NCI-H1417 (cell line): ENCODE measurements around the gene RPH3AL.
"Not testable (repeated sequence)": the region's sequence is repeated elsewhere in the genome, so short reads cannot be mapped to it uniquely, and the experiment has no call there.

Experiments used
- DNase-seq, 3 experiments: peaks; one replicate each; lab custom pipeline; 2025; lab: John Stamatoyannopoulos, UW

Gene RPH3AL

DNA sequence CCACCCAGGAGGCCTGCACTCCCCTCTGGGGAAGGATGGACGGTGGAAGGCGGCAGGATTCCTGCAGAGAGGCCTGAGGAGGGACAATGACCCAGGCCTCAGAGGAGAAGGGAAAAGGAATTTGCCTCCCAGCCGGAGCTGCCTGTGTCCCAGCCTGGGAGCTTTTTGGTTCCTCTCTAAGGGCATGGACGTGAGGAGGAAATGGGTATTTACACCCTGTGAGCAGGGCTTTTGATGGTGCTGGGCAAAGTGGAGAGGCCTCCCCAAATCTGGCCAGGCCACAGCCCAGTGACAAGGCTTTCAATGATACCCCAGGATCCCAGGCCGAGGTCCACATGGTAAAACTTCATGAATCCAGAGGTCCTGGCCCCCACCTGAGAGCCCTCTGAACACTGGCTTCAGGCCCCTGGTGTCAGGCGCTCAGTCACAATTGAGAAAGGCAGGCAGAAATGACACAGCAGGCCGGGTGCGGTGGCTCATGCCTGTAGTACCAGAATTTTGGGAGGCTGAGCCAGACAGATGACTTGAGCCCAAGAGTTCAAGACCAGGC is 115.1 kb downstream of the RPH3AL start:
- DNase-seq: no peak

DNA sequence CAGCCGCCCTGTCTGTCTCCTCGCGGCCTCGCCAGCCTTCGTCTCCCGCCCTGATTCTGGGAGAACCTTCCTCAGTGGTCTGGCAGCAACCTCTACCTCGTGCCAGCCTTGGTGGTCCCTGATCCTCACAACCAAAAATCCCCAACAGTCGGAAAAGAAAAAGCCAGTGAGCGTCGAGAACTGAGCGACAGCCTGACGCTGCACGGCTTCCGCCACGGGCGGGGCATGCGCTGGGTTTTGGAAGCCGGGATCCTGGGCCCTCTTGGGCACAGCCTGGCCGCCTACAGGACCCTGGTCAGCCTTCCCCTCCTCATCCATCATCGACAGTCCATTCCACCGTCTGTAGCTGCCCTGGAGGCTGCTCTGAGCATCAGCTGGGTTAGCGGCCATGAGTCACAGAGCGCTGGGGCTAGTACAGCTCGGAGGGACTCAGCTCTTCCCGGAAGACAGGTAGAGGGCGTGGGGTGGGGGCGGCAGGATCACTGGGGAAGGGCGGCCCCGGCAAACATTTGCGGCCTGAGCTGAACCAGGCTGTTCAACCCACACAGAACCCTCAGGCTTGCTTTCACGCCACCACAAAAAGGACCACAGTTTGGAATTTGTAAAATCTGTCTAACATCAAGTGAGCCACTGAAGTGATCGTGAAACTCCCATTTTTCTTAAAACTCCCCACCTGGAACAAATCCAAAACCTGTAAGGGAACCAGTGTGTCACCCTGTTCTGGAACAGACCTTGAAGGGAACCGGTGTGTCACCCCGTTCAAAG is 115.8 kb downstream of the RPH3AL start:
- DNase-seq: no peak

DNA sequence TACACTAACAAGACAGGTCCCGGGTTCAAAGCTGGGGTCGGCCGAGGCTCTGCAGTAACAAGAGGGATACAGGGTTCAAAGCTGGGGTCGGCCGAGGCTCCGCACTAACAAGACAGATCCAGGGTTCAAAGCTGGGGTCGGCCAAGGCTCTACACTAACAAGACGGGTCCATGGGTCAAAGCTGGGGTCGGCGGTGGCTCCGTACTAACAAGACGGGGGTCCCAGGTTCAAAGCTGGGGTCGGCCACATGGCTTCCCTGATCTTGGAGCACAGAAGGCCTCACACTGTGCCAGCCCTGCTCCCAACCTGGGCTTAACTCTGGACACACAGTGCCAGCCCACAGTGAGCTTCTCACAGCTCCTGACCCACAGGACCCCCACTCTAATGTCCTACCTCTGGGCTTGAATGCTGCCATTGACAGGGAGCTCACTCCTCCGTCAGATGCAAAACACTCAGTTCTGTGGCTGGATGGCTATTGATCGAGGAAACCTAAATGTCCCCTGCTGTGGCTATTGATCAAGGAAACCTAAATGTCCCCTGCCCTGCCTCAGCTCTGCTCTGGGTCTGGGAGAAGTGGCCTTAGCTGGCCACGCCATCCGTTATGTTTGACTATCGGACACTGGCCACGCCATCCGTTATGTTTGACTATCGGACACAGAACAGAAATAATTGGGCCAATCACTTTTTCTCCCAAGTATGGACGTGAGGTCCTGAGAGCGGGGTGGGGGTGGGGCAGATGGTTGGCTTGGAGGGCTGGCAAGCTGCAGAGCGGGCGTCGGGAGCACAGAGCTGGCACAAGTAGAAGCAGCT is 116.6 kb downstream of the RPH3AL start:
- no peak for DNase-seq

DNA sequence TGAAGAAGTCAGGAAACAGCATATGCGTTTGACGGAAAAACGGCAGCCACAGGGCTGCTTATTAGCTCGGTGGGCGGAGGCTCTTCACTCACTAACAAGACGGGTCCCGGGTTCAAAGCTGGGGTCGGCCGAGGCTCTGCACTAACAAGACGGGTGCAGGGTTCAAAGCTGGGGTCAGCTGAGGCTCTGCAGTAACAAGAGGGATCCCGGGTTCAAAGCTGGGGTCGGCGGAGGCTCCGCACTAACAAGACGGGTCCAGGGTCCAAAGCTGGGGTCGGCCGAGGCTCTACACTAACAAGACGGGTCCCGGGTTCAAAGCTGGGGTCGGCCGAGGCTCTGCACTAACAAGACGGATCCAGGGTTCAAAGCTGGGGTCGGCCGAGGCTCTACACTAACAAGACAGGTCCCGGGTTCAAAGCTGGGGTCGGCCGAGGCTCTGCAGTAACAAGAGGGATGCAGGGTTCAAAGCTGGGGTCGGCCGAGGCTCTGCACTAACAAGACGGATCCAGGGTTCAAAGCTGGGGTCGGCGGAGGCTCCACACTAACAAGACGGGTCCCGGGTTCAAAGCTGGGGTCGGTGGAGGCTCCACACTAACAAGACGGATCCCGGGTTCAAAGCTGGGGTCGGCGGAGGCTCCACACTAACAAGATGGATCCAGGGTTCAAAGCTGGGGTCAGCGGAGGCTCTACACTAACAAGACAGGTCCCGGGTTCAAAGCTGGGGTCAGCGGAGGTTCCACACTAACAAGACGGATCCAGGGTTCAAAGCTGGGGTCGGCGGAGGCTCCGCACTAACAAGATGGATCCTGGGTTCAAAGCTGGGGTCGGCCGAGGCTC is 117.4 kb downstream of the RPH3AL start:
- DNase-seq: not testable (repeated sequence)

DNA sequence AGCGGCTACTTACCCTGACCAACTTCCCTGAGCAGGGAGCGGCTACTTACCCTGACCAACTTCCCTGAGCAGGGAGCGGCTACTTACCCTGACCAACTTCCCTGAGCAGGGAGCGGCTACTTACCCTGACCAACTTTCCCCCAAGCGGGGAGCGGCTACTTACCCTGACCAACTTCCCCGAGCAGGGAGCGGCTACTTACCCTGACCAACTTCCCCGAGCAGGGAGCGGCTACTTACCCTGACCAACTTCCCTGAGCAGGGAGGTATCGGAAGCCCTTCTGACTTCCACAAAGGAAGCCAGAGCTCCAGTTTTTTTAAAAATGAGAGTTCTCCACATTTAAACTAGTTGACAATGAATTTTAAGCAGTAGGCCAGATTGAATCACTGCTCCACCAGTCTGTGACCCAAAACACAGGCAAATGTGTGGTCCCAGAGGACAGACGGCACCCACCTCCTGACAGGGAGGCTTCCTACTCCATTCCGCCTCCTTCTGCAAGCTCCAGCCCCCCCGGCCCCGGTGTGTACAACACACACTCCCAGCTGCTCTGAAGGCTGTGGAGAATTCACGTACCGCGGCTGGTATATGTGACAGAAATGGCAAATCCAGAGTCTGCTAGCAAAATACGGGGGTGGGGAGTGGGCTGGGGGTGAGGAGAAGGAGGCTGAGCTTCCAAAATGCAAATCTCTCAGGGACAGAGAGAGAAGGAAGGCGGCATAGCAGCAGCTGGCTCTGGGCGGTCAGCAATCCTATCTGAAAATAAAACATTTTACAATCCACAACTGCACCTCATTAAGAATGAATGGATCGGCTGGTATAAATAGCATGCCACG is 118.2 kb downstream of the RPH3AL start:
- DNase-seq: not testable (repeated sequence)

DNA sequence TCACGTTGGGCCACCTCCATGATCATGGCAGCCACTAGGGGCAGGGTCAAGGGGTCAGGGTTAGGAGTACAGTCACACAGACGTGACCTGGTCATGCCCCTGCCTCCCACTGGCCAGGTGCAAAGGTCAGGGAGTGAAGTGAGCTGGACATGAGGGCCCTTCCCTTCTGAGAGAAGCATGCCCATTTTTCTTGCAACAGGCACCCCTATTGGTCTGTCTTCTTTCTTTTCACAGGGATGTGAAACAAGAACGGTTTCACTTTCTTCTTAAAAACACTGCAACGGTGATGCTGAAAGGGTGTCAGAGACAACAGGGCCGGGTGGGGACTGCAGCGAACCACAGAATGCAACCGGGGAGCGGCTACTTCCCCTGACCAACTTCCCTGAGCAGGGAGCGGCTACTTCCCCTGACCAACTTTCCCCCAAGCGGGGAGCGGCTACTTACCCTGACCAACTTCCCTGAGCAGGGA is 119.1 kb downstream of the RPH3AL start:
- DNase-seq: no peak

DNA sequence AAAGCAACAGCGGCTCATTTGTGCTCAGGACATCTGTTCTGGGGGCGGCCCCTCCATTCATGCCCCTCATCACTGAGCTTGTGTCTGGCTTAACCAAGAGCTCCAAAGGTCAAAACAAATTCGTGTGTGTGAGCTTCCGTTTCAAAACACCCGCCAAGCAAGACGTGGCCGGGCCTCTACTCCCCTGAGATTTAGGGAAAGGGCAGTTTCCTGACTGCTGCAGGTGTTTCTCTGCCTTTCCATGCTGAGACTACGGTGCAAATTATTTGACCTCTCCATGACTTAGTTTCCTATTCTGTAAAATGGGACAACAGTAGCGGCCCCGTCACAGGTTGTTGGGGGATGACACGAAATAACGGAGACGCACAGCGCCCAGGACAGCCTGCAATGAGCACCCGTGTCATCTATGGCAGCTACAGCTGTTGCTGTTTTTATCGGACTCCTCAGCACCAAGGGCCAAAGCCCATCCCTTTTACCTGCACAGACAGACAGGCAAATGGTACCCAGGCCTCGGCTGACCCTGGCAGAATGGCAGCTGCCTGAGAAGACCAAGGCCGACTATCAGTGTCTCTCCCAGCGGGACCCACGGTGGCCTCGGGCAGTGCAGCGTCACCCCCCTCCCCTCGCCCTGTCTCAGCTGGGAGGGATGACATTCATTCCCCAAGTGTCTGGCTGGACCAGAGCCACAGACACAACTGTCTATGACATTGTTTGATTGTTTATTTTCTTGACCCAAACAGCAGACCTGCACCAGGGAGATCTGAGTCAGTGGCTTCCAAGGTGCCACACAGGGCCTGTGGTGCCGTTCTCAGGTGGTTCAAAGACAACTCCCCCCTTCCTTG is 120.4 kb downstream of the RPH3AL start:
- DNase-seq: no peak

DNA sequence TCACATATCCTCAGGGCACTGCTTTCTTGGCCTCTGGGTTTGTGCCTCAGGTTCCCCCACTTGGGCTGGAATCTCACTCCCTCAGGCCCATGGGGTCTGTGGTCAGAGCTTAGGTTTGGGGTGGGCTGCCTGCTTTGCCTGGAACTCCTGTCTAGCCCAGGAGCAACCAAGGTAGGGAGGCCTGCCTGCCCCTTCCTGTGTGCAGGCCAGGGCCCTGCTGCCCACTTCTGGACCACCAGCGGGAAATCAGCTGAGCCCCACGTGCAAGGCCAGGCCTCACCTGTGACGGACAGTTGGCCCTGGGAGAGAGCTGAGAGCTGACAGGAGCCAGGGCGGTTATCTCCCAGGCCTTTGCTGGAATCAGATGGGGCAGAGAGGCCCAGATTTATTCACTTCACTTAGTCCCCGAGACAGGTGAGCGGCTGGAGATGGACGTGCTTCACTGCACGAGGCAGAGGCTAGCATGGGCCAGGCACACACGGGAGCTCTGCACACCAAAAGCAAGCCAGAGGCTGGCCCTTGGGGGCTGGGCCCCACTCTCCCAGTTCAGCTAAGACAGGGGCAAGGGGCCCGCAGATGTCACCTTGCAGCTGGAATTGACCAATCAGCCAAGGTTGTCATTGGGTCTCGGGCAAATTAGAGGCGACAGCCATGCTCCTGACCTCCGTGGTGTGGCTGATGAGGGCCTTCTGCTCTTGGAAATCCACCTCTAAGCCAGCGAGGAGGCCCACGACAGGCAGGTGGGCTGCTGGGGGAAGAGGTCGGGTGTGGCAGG is 121.2 kb downstream of the RPH3AL start:
- no peak for DNase-seq

DNA sequence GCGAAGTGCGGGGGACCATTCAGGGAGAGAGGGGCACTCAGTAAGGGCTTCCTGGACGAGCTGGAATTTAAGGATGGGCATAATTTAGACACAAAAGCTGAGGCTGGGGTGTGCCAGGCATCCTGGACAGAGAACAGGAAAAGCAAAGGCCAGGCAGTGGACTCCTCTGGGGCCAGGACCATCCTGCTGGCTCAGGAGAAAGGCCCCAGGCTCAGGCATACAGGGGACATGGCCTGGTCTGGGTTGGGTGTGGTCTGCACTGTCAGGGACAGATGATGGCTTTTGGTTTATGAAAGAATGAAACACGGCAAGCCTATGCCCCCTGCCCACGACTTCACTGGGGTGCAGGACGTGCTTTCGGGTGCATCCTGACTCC is 122.2 kb downstream of the RPH3AL start:
- no peak for DNase-seq

DNA sequence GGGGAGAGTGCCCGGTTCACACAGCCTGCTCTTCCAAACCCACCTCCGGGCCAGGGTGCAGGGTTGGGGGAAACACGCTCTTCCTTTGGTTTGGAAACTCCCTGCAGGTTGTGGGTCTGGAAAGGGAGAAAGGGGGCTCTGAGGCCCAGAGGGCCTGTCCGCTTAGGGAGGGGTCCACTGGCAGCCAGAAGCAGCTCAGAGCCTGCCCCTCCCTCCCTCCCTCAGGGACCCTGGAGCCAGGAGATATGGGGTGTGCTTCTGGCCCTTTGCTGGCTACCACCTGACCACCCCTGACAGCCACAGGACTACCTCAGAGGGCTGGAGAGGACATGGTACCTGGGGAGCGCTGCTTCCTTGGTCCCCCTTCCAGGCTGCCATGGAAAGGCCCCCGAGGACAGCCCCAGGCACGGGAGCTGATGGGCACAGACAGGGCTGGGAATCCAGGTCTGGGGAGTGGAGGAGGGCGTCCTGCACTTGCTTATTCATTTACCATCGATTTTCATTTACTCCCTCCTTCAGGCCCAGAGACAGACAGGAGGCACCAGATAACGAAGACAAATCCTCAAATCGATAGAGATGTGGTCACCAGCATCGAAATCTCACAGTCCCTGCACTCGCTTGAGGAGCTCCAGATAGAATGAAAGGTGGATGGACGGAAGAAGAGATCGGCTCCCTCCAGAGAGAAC is 122.8 kb downstream of the RPH3AL start:
- DNase-seq: no peak

DNA sequence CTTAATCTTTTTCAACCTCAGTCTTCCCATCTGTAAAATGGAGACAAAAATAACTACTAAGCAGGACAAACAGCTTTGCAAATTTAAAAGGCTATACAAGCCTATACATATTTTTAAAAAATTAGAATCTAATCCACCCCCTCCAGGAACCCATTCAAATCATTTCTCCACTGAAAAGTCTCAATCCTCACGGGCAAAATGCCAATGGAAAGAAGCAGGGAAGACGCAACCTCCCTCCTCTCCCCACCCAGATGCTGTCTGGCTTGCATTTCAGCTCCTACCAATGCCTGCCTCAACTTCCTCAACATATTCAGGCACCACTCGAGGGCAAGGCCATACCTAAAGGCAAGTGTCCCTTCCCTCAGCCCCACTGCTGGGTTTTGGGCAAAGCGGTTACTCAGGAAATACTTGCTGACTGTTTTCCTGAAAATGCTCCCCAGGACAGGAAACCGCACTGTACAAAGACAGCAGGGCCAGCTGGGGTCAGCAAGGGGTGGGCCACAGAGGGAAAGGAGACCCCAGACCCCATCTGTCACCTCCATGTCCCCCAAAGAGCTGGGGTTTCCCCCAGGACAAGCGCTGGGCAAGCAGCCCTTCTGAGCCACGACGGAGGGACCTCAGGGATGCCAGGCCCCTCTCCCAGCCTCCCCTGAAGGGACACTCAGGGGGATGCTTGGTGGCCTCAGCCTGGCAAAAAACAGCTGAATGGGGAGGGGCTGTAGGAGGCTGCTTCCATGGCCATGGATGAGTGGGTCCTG is 123.5 kb downstream of the RPH3AL start:
- DNase-seq: no peak

DNA sequence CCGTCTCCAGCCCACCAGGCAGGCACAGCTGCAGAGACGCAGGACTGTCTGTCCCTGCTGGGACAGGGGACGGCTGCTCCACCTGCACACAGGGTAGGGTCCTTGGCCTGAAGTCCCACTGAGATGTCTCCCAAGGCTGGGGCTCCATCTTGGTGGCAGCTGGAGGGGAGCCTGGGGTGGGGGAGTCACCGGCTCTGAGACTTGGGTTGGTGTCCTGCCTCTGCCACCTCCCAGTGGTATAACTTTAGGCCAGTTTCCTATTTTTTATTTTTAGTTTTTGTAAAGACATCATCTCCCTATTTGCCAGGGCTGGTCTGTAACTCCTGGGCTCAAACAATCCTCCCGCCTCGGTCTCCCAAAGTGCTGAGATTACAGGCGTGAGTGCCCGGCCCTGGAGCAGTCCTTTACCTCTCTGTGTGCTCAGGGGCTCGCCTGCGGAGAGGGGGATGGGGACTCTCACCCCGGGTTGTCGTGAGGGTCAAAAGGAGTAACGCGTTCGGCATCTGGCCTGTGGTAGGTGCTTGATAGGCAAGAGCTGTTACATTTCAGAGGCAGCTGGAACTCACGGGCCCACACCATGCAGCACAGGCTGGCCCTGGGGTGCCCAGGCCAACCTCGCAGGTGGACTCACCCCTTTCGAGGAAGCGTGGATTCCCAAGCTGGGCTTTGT is 124.5 kb downstream of the RPH3AL start:
- DNase-seq: no peak

DNA sequence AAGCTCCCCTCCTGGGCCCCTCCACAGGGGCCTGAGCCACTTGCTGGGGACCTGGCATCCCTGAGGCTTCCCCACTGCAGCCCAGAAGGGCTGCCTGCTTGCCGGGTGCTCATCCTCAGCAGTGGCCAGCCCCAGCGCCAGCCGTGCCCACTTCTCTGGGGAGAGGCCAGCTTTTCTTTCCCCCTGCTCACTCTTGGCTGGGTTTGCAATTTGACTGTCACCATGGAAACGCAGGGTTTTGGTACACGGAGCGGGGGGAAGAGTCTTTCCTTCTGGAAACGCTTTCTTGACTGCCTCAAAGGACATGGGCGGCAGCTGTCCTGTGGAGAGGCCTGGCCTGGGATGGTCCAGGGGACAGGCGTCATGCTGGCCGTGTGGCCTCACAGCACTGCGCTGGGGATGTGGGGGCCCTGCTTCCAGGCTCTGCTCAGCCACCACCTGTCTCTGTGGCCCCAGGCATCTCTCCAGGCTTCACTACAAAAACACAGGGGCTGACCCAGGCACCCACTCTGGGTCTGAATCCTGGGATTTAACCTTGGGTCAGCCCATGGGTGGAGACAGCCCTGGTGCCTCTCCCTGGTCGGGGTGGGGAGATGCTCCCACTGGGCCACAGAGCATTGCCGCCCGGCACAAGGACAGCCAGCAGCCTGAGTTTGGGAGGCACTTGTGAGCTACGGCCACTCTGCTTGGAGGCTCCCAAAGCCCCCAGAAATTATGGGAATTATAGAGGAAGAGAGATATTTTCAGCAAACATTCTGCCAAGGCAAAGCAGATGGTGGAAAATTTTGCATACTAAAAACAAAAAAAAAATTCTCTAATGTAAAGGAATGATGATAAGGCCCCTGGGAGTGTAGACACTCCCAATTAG is 125.3 kb downstream of the RPH3AL start:
- DNase-seq: no peak

DNA sequence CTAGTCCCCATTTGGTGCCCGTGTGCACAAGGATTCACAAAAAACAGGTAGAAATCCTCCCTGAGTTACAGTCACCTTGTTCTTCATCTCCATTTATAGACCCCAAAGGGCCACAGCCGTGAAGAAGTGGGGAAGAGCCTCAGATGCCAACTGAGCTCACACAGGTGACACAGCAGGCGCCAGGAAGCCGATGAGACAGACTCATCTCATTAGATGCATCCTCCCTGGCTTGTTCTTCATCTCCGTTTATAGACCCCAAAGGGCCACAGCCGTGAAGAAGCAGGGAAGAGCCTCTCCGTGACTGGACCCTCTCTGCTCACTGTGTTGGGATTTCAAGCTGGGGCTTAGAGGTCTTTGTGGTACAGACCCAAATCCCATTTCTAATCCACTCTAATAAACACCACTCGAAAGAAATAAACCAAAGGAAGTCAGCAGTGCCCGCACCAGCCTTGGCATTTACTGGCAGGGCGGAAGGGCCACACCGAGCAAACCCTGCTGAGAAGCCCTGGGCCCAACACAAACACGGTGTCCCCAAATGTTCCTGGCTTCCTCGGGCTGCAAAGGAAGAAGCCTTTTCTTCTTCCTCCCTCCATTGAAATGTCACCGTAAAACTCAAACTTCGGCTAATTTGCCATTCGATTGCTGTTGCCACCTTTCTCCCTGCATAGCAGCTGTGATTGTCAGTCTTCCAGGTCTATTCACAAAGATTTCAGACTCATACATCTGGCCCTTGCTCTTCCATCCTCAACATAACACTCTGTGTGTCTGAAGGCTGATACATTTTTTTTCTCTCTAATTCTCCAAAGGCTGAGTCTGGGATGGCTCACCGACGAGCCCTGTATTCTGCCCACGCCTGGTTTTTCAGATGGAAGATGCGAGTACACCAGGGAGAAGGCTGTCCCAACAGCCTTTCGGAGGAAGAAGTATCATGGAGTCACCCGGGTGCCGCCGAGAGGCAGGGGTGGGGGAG is 126.2 kb downstream of the RPH3AL start:
- no peak for DNase-seq

DNA sequence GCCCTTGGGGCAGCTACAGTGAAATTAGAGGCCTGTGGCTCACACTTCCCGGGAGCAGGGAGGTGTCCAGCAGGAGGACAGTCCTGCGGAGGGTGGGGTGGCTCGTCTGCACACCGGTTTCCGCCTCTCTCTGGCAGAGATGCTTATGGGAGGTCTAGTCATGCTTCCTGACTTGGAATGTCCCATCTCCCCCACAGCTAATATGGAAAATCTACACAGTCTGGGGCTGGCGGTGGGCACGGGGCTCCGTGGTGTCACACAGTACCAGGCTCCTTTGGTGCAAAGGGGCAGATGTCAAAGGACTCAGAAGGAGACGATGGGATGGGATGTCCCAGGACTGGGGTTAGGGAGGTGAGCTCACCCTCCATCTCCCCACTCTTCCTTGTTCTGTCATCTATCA is 127.1 kb downstream of the RPH3AL start:
- no peak for DNase-seq
